Lower lobe of right lung (tissue), 2 donors: ENCODE data around the gene KIF14. TPM values are rescaled to one million over a fixed set of nuclear protein-coding genes. Genes with fewer than 3 reads are reported as not detected.

Source experiments
- ATAC-seq, 2 donors: fragments of 200-7000 bp; cut with Tn5 transposase; one replicate each; pipeline ENCODE4 v1.9.1; 2020 to 2022; ENCODE audit warnings: mild to moderate bottlenecking in 2 of 2, moderate library complexity in 2 of 2
- DNase-seq: peaks from one replicate; pipeline ENCODE4 v3.0.0-alpha.2; 2020
- H3K27ac ChIP-seq: fragments of 200-600 bp; one replicate; pipeline ENCODE4 v1.8.0; 2022
- H3K27me3 ChIP-seq: fragments of 200-600 bp; one replicate; pipeline ENCODE4 v1.8.0; 2022; ENCODE audit warnings: low read depth
- H3K36me3 ChIP-seq: fragments of 200-600 bp; one replicate; pipeline ENCODE4 v1.8.0; 2022; ENCODE audit warnings: mild to moderate bottlenecking
- H3K4me1 ChIP-seq: fragments of 200-600 bp; one replicate; pipeline ENCODE4 v1.8.0; 2022
- H3K4me3 ChIP-seq: fragments of 200-600 bp; one replicate; pipeline ENCODE4 v1.8.0; 2022; ENCODE audit warnings: mild to moderate bottlenecking
- H3K9me3 ChIP-seq: fragments of 200-600 bp; one replicate; pipeline ENCODE4 v1.8.0; 2022
- intact Hi-C: fragments of 100-400 bp; cut with DNase I; formaldehyde crosslinking; loops from one replicate; pipeline ENCODE4 v1.11.0; 2022
- total RNA-seq: library from RNA; stranded (reverse); fragmentation: NEBNext Ultra II Directional; extraction: Animal tissue kit (Norgen Biotek cat#: 25700); gene quantifications from one replicate; pipeline ENCODE4 v1.2.1, GENCODE V29; 2021
- TF ChIP-seq, protein P1 (sequence below): fragments of 200-600 bp; IDR thresholded peaks from one replicate; pipeline ENCODE4 v1.8.0; 2022; ENCODE audit warnings: antibody characterized with exemption, mild to moderate bottlenecking
- donor health status: DM: no; HTN: yes; CAD: no; lungs with severe emphysema.

Gene KIF14
- total RNA-seq, 1 donor from 2014 or later = 0.44 TPM

GRCh38 chr1:200510228-200510623 lies 110.3 kb downstream of the KIF14 start:
- H3K4me1 ChIP-seq = no peaks in the 10 kb centered on the region
- ATAC-seq (peak; percentile 91 to 94), DNase-seq (no peak)
- intact Hi-C loops = no loop called here
- no peak overlapping the region for H3K4me3 ChIP-seq
- H3K27me3 ChIP-seq = no peaks in the 10 kb centered on the region
- no peaks in the 10 kb centered on the region for H3K9me3 ChIP-seq
- TF ChIP-seq, protein P1, sequence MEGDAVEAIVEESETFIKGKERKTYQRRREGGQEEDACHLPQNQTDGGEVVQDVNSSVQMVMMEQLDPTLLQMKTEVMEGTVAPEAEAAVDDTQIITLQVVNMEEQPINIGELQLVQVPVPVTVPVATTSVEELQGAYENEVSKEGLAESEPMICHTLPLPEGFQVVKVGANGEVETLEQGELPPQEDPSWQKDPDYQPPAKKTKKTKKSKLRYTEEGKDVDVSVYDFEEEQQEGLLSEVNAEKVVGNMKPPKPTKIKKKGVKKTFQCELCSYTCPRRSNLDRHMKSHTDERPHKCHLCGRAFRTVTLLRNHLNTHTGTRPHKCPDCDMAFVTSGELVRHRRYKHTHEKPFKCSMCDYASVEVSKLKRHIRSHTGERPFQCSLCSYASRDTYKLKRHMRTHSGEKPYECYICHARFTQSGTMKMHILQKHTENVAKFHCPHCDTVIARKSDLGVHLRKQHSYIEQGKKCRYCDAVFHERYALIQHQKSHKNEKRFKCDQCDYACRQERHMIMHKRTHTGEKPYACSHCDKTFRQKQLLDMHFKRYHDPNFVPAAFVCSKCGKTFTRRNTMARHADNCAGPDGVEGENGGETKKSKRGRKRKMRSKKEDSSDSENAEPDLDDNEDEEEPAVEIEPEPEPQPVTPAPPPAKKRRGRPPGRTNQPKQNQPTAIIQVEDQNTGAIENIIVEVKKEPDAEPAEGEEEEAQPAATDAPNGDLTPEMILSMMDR = peak; percentile 93
- no peak overlapping the region for H3K27ac ChIP-seq
- H3K36me3 ChIP-seq = no peaks in the 10 kb centered on the region

GRCh38 chr1:200506471-200506870 lies 114.1 kb downstream of the KIF14 start:
- no peak for DNase-seq
- Histone ChIP-seq H3K27ac (no peak overlapping the region), H3K36me3 (no peaks in the 10 kb centered on the region), H3K9me3 (no peaks in the 10 kb centered on the region), H3K4me1 (no peaks in the 10 kb centered on the region), H3K4me3 (no peak overlapping the region), H3K27me3 (no peaks in the 10 kb centered on the region)
- ATAC-seq = no peak
- TF ChIP-seq, protein P1 = no peak
- intact Hi-C loops = no loop called here

DNA sequence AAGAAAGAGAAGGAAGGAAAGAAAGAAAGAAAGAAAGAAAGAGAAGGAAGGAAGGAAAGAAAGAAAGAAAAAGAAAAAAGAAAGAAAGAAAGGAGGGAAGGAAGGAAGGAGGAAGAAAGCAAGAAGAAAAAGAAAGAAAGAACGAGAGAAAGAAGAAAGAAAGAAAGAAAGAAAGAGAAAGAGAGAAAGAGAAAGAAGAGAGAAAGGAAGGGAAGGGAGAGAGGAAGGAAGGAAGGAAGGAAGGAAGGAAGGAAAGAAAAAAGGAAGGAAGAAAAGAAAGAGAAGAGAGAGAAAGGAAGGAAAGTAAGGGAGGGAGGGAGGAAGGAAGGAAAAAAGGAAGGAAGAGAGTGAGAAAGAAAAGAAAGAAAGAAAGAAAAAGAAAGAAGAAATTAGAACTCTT lies 115.3 kb downstream of the KIF14 start:
- no peak for ATAC-seq

More for the DNA sequence above, 115.3 kb downstream of the KIF14 start:
- DNase-seq = no peak
- H3K9me3 ChIP-seq = no peaks in the 10 kb centered on the region
- H3K27me3 ChIP-seq = no peaks in the 10 kb centered on the region
- H3K27ac ChIP-seq = no peak overlapping the region
- TF ChIP-seq, protein P1 = no peak
- intact Hi-C loops = no loop called here
- H3K36me3 ChIP-seq = no peaks in the 10 kb centered on the region
- no peak overlapping the region for H3K4me3 ChIP-seq
- no peaks in the 10 kb centered on the region for H3K4me1 ChIP-seq

Other genes with a start within 250 kb of the KIF14 start
- gene ZNF281, start 210.7 kb downstream of the KIF14 start, total RNA-seq = 18.2 TPM
- 19.6 TPM for gene DDX59, start 49.2 kb upstream of the KIF14 start, total RNA-seq
- gene CAMSAP2, start 118.1 kb upstream of the KIF14 start, total RNA-seq = 30.7 TPM